Activated T-helper 1 cell treated with anti-CD3 and anti-CD28 coated beads, Interleukin-12 subunit alpha, Interleukin-12 subunit beta, Interleukin-2, Interleukin-4 antibody, amounts not matched to agents 30 ng/mL and 10 ng/mL and 1 ng/mL, durations not matched to agents 14 hours and 24 hours and 36 hours (primary cell): Measurements from ENCODE around the gene FICD. TPM values are rescaled to one million over a fixed set of nuclear protein-coding genes. Genes with fewer than 3 reads are reported as not detected.

ENCODE experiments used
- DNase-seq: peaks from one replicate; pipeline ENCODE4 v3.0.0; 2021; ENCODE audit warnings: low spot score
- H3K27ac Mint-ChIP-seq: one replicate; pipeline ENCODE4 v1.8.0; 2021; ENCODE audit warnings: mild to moderate bottlenecking, mixed read lengths
- H3K27me3 Mint-ChIP-seq: one replicate; pipeline ENCODE4 v1.8.0; 2022; ENCODE audit warnings: mild to moderate bottlenecking, moderate library complexity, mixed read lengths; ENCODE audit not compliant: insufficient read depth
- H3K36me3 Mint-ChIP-seq: one replicate; pipeline ENCODE4 v1.8.0; 2021; ENCODE audit warnings: low read depth, mixed read lengths
- H3K4me1 Mint-ChIP-seq: one replicate; pipeline ENCODE4 v1.8.0; 2021; ENCODE audit warnings: low read depth, mixed read lengths
- H3K4me3 Mint-ChIP-seq: one replicate; pipeline ENCODE4 v1.8.0; 2021; ENCODE audit warnings: mild to moderate bottlenecking, moderate library complexity, mixed read lengths
- H3K9me3 Mint-ChIP-seq: one replicate; pipeline ENCODE4 v1.8.0; 2021; ENCODE audit warnings: mixed read lengths
- intact Hi-C: fragments of 100-400 bp; cut with micrococcal nuclease; formaldehyde crosslinking; loops from one replicate; pipeline ENCODE4 v1.15.1; 2024
- total RNA-seq: library from RNA; stranded (reverse); gene quantifications from 2 replicates; pipeline ENCODE4 v1.2.3, GENCODE V29; 2022

The FICD gene
- total RNA-seq, 1 donor from 2014 or later: 6.8 TPM

DNA sequence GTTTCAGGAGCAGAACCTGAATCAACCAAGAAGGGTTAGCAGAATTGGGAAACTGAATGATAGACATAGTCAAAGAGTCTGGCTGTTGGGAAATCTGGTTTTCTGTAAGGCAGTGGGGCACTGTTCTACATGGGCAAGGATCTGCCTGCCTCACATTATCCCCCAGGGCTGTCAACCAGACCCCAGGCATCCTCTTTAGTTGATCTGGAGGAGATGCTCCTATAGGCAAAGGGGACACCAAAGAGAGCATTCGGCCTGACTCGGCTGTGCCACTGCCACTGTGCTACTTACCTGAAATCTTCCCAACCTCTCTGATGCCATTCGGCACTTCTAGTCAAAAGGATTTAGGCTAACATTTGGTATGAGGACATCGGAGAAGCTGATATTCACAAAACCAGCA is 51.4 kb downstream of the FICD start:
- H3K9me3 Mint-ChIP-seq: no peaks in the 10 kb centered on the region
- intact Hi-C loops: loop anchor here (10.0 kb wide), 1 partner anchor 588 kb away; no protein-coding TSS in a partner anchor
- no peak overlapping the region for H3K4me3 Mint-ChIP-seq
- peak overlapping the region; percentile 14 for H3K27ac Mint-ChIP-seq
- peaks cover 65% of the 10 kb centered on the region for H3K4me1 Mint-ChIP-seq
- DNase-seq: no peak
- H3K36me3 Mint-ChIP-seq: peaks cover 44% of the 10 kb centered on the region
- no peaks in the 10 kb centered on the region for H3K27me3 Mint-ChIP-seq

DNA sequence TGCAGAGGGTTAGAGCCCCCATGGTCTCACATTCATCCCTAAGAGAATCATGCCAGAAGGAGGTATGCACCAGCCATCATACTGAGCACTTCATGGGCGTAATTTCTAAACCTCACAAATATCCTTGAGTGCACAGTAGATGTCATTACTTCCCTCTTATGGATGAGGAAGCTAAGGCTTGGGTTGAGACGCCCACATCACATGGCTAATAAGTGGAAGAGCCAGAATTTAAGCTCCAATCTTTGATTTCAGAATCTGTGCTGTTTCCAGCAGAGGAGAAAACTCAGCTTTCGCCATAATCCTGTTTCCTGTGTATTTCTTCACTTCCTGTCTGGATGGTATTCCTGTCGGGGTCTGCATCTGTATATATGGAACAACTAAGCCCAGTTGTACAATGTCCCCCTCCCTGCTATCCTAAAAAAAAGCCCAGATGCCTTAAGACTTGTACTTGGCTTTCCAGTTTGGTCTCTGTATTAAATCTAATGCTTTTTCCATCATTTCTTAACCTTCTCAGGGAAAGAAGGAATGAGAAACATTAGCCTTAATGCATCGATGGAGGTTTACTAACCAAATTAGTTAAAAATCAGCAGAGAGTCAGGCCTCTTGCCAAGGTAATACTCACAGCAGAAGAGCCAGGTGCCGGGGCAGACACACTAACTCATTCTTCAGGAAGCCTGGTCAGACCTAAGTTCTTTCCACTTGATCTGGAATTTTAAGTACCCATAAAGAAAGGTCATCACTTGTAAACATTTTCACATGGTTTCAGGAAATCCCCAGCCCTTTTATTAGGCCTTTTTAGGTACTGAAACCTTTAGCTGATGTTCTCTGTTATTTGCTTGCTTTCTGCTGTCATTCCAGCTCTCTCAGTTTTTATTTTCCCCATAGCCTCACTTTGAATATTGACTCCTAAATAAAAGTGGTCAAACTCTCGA is 52.6 kb downstream of the FICD start:
- Mint-ChIP-seq H3K4me1 (peaks cover 72% of the 10 kb centered on the region), H3K4me3 (peak overlapping the region; percentile 77), H3K27me3 (no peaks in the 10 kb centered on the region), H3K9me3 (no peaks in the 10 kb centered on the region), H3K27ac (peak overlapping the region; percentile 88), H3K36me3 (peaks cover 44% of the 10 kb centered on the region)
- intact Hi-C loops: loop anchor here (1.0 to 10.0 kb wide), 3 partner anchors 123 to 587 kb away; no protein-coding TSS in a partner anchor
- DNase-seq: no peak

- H3K27me3 Mint-ChIP-seq: no peaks in the 10 kb centered on the region
- H3K9me3 Mint-ChIP-seq: no peaks in the 10 kb centered on the region
- intact Hi-C loops: loop anchor here (1.0 to 10.0 kb wide), 6 partner anchors 8 to 586 kb away; partner anchors contain the start of gene SELPLG
- peaks cover 75% of the 10 kb centered on the region for H3K4me1 Mint-ChIP-seq
- H3K36me3 Mint-ChIP-seq: peaks cover 43% of the 10 kb centered on the region
- peak; percentile 76 for DNase-seq
- peak overlapping the region; percentile 88 for H3K27ac Mint-ChIP-seq
- peak overlapping the region; percentile 77 for H3K4me3 Mint-ChIP-seq
Measured at GRCh38 chr12:108568338-108569154, 53.5 kb downstream of the FICD start.

Other genes with a start within 250 kb of the FICD start
- gene CMKLR1, start 176.0 kb upstream of the FICD start, total RNA-seq: not detected in 2 replicates
- 83.3 and 96.4 TPM in 2 replicates for gene SART3, start 45.9 kb downstream of the FICD start, total RNA-seq
- 73.8 and 74.9 TPM in 2 replicates for gene ISCU, start 47.3 kb downstream of the FICD start, total RNA-seq
- 0.12 TPM in 1 of 2 replicates, not detected in the other for gene TMEM119, start 82.8 kb downstream of the FICD start, total RNA-seq
- gene SELPLG, start 118.6 kb downstream of the FICD start, total RNA-seq: 51.9 and 53.5 TPM in 2 replicates
- 46.1 and 49.7 TPM in 2 replicates for gene CORO1C, start 216.2 kb downstream of the FICD start, total RNA-seq